H1 (cell line): ENCODE measurements around the gene MYO7B.

Experiments
- EP300 ChIP-seq, 2 experiments: IDR thresholded peaks; 1 replicate in 1 of 2; 2 replicates in 1 of 2; pipeline ENCODE4 v1.6.1; 2011 to 2012; ENCODE audit warnings: low read depth in 2 of 2, low read length in 2 of 2, mild to moderate bottlenecking in 2 of 2, borderline replicate concordance in 1 of 2, inconsistent platforms in 1 of 2, moderate library complexity in 1 of 2
- EZH2 ChIP-seq: fragments of 200-600 bp; sonication (generic); IDR thresholded peaks from 2 replicates; pipeline ENCODE4 v1.7.1; 2012; ENCODE audit warnings: low read depth, mild to moderate bottlenecking, moderate library complexity, low read length, inconsistent platforms; ENCODE audit not compliant: severe bottlenecking
- POLR2AphosphoS5 ChIP-seq: IDR thresholded peaks from 2 replicates; pipeline ENCODE4 v1.6.1; 2011; ENCODE audit warnings: low read depth, low read length
- RXRA ChIP-seq: IDR thresholded peaks from 2 replicates; pipeline ENCODE4 v1.6.1; 2011; ENCODE audit warnings: low read depth, mild to moderate bottlenecking, low read length, moderate library complexity; ENCODE audit not compliant: insufficient read depth
- SP1 ChIP-seq: IDR thresholded peaks from 2 replicates; pipeline ENCODE4 v1.6.1; 2011; ENCODE audit warnings: low read depth, low read length
- TAF1 ChIP-seq: IDR thresholded peaks from 2 replicates; pipeline ENCODE4 v1.6.1; 2011; ENCODE audit warnings: mild to moderate bottlenecking, low read depth, low read length
- TAF7 ChIP-seq: optimal IDR thresholded peaks from 2 replicates; pipeline ENCODE3; 2011; ENCODE audit warnings: low read depth, mild to moderate bottlenecking, inconsistent platforms, low read length, moderate library complexity, borderline replicate concordance
- TEAD4 ChIP-seq: IDR thresholded peaks from 2 replicates; pipeline ENCODE4 v1.6.1; 2012; ENCODE audit warnings: low read depth, low read length, inconsistent platforms, mixed read lengths
- TF ChIP-seq, protein P1 (sequence below), 3 experiments: IDR thresholded peaks; 1 replicate in 2 of 3; 2 replicates in 1 of 3; pipeline versions ENCODE4 v1.5.1 to v1.6.1; 2011; ENCODE audit warnings: low read length in 3 of 3, mild to moderate bottlenecking in 3 of 3, inconsistent platforms in 2 of 3, low read depth in 1 of 3, moderate library complexity in 1 of 3; ENCODE audit not compliant: insufficient read depth in 1 of 3; ENCODE audit errors: control extremely low read depth in 1 of 3

DNA sequence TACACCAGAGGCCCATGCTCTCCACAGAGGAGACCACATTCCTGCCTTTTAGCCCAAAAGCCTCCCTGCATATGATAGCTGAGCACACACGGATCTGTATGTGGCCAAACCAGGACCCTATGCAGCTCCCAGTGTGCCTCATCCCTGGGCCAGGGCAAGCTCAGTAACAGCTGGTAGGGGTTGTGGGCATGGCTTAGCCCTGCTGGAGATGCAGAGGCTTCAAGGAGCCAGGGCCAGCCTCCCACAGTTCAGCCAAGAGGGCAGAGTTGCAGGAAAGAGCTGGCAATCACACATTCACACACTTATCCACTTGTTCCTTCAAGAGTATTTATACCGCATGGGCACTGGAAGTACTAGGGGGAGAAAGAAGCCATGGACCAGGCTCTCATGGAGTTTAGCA lies 141.4 kb downstream of the MYO7B start:
- TF ChIP-seq EZH2 (no peak), TAF7 (no peak), TEAD4 (no peak), SP1 (no peak), TAF1 (no peak), RXRA (no peak), POLR2AphosphoS5 (no peak), EP300 (IDR thresholded peaks at IDR 0.05; ENCODE audit: borderline replicate concordance in 1 of 2, low read depth in 2 of 2, low read length in 2 of 2) (no peak)
- TF ChIP-seq, protein P1, sequence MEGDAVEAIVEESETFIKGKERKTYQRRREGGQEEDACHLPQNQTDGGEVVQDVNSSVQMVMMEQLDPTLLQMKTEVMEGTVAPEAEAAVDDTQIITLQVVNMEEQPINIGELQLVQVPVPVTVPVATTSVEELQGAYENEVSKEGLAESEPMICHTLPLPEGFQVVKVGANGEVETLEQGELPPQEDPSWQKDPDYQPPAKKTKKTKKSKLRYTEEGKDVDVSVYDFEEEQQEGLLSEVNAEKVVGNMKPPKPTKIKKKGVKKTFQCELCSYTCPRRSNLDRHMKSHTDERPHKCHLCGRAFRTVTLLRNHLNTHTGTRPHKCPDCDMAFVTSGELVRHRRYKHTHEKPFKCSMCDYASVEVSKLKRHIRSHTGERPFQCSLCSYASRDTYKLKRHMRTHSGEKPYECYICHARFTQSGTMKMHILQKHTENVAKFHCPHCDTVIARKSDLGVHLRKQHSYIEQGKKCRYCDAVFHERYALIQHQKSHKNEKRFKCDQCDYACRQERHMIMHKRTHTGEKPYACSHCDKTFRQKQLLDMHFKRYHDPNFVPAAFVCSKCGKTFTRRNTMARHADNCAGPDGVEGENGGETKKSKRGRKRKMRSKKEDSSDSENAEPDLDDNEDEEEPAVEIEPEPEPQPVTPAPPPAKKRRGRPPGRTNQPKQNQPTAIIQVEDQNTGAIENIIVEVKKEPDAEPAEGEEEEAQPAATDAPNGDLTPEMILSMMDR (IDR thresholded peaks at IDR 0.05; ENCODE audit: control extremely low read depth in 1 of 3, insufficient read depth in 1 of 3, low read depth in 1 of 3, low read length in 3 of 3): no peak
